ENCODE measurements around the gene TCP1.
"Not testable (repeated sequence)": the region's sequence is repeated elsewhere in the genome, so short reads cannot be mapped to it uniquely, and the experiment has no call there.

TCP1 gene

GRCh38 chr6:159789377-159790148, at the start of gene TCP1:
TCP1 (minus strand) TSS chr6:159789602; CDS start chr6:159789468, 134 bp downstream.
- DNase-seq = peak; percentile 100

- no peak for DNase-seq
Measured at GRCh38 chr6:159838020-159838744, 48.8 kb upstream of the TCP1 start.

- no peak for DNase-seq
Measured at GRCh38 chr6:159837511-159837910, 48.1 kb upstream of the TCP1 start.

- no peak for DNase-seq
Measured at GRCh38 chr6:159836718-159837490, 47.5 kb upstream of the TCP1 start.

GRCh38 chr6:159833997-159834603, 44.7 kb upstream of the TCP1 start:
- no peak for DNase-seq

GRCh38 chr6:159833556-159833955, 44.2 kb upstream of the TCP1 start:
- no peak for DNase-seq

GRCh38 chr6:159832946-159833345, 43.5 kb upstream of the TCP1 start:
- no peak for DNase-seq

GRCh38 chr6:159831373-159831679, 41.9 kb upstream of the TCP1 start:
- DNase-seq = no peak

GRCh38 chr6:159830501-159831372, 41.3 kb upstream of the TCP1 start:
- DNase-seq = no peak

GRCh38 chr6:159829526-159829925, 40.1 kb upstream of the TCP1 start:
- no peak for DNase-seq

GRCh38 chr6:159828074-159828473, 38.7 kb upstream of the TCP1 start:
- no peak for DNase-seq

GRCh38 chr6:159826968-159827647, 37.7 kb upstream of the TCP1 start:
- DNase-seq = no peak

GRCh38 chr6:159826004-159826403, 36.6 kb upstream of the TCP1 start:
- DNase-seq = no peak

- DNase-seq = not testable (repeated sequence)
Measured at GRCh38 chr6:159824690-159825089, 35.3 kb upstream of the TCP1 start.

GRCh38 chr6:159823953-159824352, 34.6 kb upstream of the TCP1 start:
- no peak for DNase-seq

GRCh38 chr6:159821726-159822125, 32.3 kb upstream of the TCP1 start:
- DNase-seq = no peak

GRCh38 chr6:159821122-159821521, 31.7 kb upstream of the TCP1 start:
- DNase-seq = no peak

GRCh38 chr6:159819932-159820640, 30.7 kb upstream of the TCP1 start:
- peak; percentile 53 for DNase-seq

- DNase-seq = no peak
Measured at GRCh38 chr6:159819098-159819497, 29.7 kb upstream of the TCP1 start.

- DNase-seq = no peak
Measured at GRCh38 chr6:159817951-159818739, 28.7 kb upstream of the TCP1 start.

Measured in stimulated activated CD4-positive, alpha-beta T cell treated with anti-CD3 and anti-CD28 coated beads, Interleukin-15, amount 100 ng/mL, for 24 hours (primary cell).